HepG2 (cell line): ENCODE measurements around the gene ZNF730.

Experiments used
- ATF7 ChIP-seq, 2 experiments: fragments of 450-650 bp in 1 of 2; sonication (generic) in 1 of 2; formaldehyde crosslinking in 1 of 2; IDR thresholded peaks; 2 replicates each; pipeline versions ENCODE4 v1.4.0 to v1.6.1; 2016 to 2020; ENCODE audit warnings: antibody characterized with exemption in 1 of 2, mild to moderate bottlenecking in 1 of 2, missing genetic modification reagents in 1 of 2
- EHMT2 ChIP-seq: fragments of 200-600 bp; sonication (generic); IDR thresholded peaks from 2 replicates; pipeline ENCODE4 v1.7.0; 2017; ENCODE audit warnings: antibody characterized with exemption, low read depth, low read length, borderline replicate concordance
- THAP9 ChIP-seq: sonication (generic); formaldehyde crosslinking; IDR thresholded peaks from 2 replicates; pipeline ENCODE4; 2020; ENCODE audit warnings: missing genetic modification reagents, mild to moderate bottlenecking, borderline replicate concordance
- ZBTB10 ChIP-seq: sonication (generic); formaldehyde crosslinking; IDR thresholded peaks from 2 replicates; pipeline ENCODE4 v1.4.0; 2020; ENCODE audit warnings: missing genetic modification reagents, borderline replicate concordance
- ZNF276 ChIP-seq: sonication (generic); formaldehyde crosslinking; IDR thresholded peaks from 2 replicates; pipeline ENCODE4 v1.4.0; 2020; ENCODE audit warnings: mild to moderate bottlenecking, low read depth, missing genetic modification reagents
- ZNF513 ChIP-seq: sonication (generic); formaldehyde crosslinking; conservative IDR thresholded peaks from 2 replicates; pipeline ENCODE4 v1.5.0; 2020; ENCODE audit warnings: missing genetic modification reagents
- ZNF609 ChIP-seq: sonication (generic); formaldehyde crosslinking; IDR thresholded peaks from 2 replicates; pipeline ENCODE4 v1.4.0; 2020; ENCODE audit warnings: mild to moderate bottlenecking, missing genetic modification reagents, borderline replicate concordance

GRCh38 chr19:23101241-23101640 is 15.6 kb upstream of the ZNF730 start:
- TF ChIP-seq ZNF609 (CRISPR knock-in tag) (no peak), EHMT2 (no peak), ZBTB10 (CRISPR knock-in tag) (no peak), ZNF276 (CRISPR knock-in tag) (no peak), THAP9 (CRISPR knock-in tag) (no peak), ATF7 (IDR thresholded peaks at IDR 0.05) (no peak), ATF7 (CRISPR knock-in tag; IDR thresholded peaks at IDR 0.05) (no peak), ZNF513 (no peak)
